CD1c-positive myeloid dendritic cell (primary cell): ENCODE results near the gene VSIG2.

ENCODE experiments used
- DNase-seq: peaks from one replicate; pipeline ENCODE4 v3.0.0-alpha.2; 2016; ENCODE audit errors: extremely low spot score

The VSIG2 gene

DNA sequence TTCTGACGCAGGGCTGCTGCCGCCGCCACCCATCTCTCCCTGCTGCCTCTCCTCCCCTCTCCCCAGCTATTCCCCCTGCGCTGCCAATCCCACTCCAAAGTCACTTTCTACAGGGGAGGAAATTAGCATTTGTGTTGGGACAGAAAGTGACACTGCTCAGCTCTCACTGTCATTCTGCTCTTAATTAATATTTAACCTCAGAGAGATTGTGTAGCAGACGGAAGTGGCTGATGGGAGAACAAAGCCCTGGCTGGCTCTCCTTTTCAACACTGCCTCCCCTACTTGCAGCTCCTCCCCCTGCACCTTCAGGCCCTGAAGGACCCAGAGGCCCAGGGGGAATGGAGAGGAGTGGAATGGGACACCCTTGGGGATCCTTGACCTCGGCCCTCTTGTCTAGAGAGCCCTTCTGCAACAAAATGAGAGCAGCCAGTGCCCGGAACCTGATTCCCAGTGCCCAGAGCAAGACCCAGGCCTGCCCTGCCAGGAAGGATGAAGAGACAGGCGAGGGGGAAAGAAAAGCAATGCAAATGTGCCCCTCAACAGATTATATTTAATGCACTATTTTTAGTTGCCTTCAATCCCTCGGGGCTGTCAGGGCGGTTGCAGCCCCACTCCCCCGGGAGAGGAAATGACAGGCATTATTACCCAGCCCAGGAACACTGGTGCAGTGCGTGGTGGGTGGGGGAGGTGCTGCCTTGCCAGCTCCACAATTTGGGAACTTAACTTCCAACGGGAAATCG, 26.9 kb downstream of the VSIG2 start:
- no peak for DNase-seq

DNA sequence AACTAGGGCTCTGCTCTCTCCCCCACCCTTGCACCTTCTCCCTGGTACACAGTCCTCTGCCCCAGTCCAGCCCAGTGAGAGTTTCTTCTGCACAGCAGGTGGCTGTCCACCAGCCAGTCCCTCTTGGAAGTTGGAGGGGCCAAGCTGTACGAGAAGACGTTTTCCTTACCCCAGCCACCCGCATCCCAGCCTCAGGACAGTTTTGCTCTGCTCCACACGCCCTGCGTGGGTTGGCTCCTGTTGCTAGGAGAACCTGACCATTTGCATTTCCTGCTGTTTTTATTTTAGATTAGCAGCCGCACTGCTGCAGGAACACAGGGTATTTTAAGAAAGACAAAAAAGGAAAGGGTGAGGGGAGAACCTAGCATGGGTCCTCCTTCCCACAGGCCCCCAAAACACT, 29.9 kb downstream of the VSIG2 start:
- DNase-seq, result no peak

DNA sequence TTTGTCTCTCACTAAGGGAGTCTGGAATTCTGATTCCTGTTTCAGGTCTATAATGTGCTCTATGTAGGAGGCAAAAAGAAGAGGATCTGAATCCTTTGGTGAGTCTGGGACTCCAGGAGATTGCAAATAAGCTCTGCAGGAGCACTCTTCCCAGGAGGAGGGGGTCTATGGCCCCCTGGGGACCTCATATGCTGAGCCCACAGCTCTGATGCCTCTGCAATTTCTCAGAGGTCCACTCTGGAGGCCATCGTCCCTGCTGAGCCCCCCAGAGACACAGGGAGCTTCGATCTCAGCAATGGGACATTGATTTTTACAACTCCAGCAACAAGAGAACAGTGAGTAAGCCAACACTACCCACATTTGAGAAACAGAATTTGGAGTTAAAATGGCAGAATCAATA, 32.5 kb downstream of the VSIG2 start:
- DNase-seq, result no peak

DNA sequence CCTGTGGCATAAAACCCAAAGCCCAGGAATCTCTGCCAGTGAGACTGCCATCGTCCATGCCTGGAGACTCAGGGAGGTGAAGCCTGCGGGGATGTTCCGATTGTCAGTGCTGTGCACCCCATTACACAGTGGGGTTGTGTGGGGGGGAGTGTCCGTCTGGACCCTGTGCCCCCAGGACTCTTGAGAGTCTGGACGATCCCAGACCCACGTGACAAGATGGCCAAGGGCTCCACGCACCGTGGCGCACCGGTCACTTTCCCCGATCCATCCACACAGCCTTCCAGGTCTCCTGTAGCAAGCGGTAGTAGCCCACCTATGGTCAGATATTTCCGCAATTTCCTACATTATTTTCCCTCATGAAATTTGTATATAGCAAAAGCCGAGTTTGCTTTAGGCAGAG, 33.3 kb downstream of the VSIG2 start:
- DNase-seq, result no peak

DNA sequence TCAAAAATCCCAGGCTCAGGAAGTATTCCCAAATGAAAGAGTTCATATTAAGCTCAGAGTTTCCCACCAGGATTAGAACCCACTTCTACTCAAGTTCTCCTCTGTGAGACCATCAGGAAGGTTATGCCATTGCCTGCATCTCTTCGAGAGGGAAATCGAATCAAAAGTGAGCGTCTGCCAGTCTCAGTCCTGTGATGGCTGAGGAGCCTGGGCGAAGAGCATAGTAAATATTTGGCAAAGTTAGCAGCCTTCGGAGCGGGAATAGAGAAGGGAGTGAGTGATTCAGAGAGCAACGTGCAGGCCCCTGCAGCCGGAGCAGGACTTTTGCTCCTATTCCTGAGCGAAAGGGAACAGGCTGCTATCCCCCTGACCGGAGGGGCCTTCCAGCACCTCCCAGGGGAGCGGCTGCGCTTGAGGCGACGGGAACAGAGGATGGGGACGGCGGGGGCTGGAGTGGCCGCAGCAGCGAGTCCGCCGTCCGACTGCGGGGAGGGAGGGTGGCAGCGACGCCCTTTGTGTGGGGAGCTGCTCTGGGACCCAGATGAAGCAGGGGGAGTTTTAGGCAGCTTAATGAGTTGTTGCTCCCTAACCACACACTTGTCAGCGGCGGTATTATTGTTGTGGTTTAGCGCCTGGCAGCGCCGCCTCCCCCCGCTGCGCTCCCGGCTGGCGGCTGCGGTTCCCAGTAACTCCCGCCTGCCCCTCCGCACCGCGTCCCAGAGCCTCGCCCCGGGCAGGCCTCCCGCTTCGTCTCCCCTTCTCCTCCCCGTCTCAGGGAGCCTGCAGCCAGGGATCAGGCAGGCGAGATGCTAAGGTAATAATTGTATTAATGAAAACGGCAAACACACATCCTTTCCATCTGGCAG, 34.0 kb downstream of the VSIG2 start:
- DNase-seq, result no peak

DNA sequence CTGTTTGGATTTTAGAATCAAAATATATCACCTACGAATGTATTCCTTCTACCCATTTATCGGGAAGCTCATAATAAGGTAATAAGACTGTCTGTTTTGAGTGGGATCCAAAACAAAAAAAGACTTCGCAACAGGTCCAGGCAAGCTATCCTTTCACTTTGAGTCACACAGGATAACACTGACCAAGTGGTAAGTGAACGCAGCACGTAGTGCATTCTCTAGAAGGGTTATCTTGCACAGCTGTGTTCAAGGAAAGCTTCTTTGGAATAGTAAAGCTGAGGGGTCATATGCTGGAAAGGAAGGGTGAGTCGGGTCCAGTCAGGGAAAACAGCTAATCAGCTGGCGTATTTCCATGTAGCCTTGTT, 34.7 kb downstream of the VSIG2 start:
- DNase-seq, result no peak

DNA sequence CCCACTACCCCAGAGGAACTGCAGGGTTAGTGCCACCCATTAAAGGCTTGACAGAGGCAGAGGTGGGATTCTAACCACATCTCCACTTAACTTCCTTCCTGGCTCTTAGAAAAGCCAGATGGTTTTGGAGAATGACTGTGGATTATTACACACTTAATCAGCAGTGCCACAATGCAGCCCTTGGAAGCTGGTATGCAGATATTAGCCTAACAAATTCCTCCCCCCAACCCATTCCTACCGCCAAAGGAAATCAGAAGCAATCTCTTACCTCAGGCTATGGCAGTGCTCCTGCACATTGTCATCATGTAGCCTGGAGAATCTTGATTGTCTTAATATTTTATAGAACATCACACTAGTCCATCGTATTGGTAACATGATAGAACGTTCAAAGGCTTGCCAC, 35.5 kb downstream of the VSIG2 start:
- DNase-seq, result no peak

DNA sequence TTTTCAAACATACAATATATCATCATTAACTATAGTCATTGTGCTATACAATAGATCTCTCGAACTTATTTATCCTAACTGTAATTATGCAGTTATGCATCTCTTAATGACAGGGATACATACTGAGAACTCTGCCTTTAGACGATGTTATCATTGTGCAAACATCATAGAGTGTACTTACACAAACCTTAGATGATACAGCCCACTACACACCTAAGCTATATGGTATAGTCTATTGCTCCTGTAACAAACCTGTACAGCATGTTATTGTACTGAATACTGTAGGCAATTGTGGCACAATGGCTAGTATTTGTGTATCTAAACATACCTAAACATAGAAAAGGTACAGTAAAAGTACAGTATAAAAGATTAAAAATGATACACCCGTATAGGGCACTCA, 39.7 kb downstream of the VSIG2 start:
- DNase-seq, result no peak

DNA sequence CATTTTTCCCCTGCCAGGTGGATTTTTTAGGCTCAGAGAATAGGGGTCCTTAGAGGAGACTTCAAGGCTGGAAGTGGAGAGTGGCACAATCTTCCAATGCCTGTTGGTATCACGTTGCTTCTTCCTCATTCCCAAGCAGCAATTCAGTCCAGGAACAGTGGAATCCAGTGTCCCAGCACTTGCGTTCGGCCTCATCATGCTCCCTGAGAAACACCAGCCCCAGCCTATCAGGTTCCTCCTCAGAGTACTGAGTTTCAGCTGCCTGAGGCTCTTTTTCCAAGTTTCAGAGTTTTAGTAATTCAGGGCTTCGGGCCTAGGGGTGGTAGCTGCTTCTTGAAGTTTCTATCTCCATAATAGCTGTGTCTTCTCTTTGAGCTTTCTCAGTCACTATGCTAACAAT, 44.2 kb downstream of the VSIG2 start:
- no peak for DNase-seq

DNA sequence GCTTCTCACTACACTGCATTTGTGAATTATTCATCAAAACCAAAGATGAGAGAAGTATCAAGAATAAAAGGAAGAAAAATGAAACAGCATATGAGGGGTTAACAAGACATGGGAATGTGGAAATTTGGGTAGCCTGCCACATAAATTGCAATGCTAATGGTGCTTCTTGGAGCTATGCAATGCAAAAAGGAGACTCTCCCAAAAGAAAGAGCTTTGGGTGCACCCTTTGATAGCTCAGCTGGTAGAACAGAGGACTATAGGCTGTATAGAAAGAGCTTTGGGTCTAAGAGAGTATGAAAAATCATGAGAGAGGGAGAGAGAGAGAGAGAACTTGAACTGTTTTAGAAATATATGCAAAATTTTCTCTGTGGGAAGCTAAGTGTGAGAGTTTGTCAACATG, 52.0 kb downstream of the VSIG2 start:
- no peak for DNase-seq

DNA sequence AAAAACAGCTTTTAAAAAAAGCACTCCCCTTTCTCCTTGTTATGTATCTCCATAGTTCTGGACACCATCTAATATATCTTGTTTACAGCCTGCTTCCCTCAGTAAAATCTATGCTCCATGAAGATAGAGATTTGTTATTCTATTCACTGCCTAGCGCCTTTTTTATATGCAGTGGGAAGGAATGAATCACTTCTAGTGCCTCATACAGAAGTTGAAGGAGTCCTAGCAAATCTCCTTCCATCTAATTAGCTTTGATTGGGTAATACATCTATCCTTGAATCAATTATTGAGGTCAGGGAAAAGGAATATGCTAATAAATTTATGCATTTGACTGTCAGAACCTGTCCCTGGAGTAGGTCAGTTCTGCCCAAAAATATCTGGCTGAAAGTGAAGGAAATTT, 52.5 kb downstream of the VSIG2 start:
- no peak for DNase-seq
